K562 (cell line): ENCODE results near the gene CDKL1. TPM values are rescaled to one million over a fixed set of nuclear protein-coding genes. Genes with fewer than 3 reads are reported as not detected.

Experiments
- ATAC-seq: fragments of 200-7000 bp; cut with Tn5 transposase; 3 replicates; pipeline ENCODE4 v1.9.1; 2020; ENCODE audit warnings: moderate library complexity
- BruUV-seq: library from RNA; stranded (reverse); fragments of 400-500 nt; replicated peaks from 2 replicates; lab custom pipeline; 2021; lab: Mats Ljungman, UMichigan
- CTCF ChIA-PET: fragments of 300-600 bp; formaldehyde crosslinking; extraction: SDS; loops from one replicate; lab custom pipeline; 2021; ENCODE audit warnings: low intra/inter-chr PET ratio; lab: Yijun Ruan, JAX
- POLR2A ChIA-PET: fragments of 300-600, 350-650 bp; sonication (Branson Sonifier 250); formaldehyde crosslinking; extraction: SDS; loops from one replicate; lab custom pipeline; 2021; ENCODE audit warnings: antibody characterized with exemption, inconsistent platforms; lab: Yijun Ruan, JAX
- DNase-seq, 4 experiments: peaks; one replicate each; pipeline versions ENCODE4 v3.0.0 to v3.0.0-alpha.2; 2011 to 2018; ENCODE audit warnings: low spot score in 3 of 4, mixed read lengths in 3 of 4; ENCODE audit errors: extremely low read depth in 1 of 4
- FAIRE-seq: peaks from 2 replicates; lab custom pipeline; 2011; peaks lifted over from hg19 to GRCh38; lab: Jason Lieb, UNC
- H2AFZ ChIP-seq: 2 replicates; pipeline ENCODE4 v1.6.0; 2011; ENCODE audit warnings: low read depth, low read length, control low read depth, inconsistent platforms
- H3K27ac ChIP-seq: fragments of 200-600 bp; 3 replicates; pipeline ENCODE4 v1.8.0; 2011; ENCODE audit warnings: low read depth, mild to moderate bottlenecking, control low read depth, inconsistent platforms, low read length, moderate library complexity, mixed read lengths; ENCODE audit errors: extremely low read depth
- H3K27me3 ChIP-seq, 2 experiments: fragments of 300-600 bp in 1 of 2; 2 replicates in 1 of 2; 3 replicates in 1 of 2; pipeline versions ENCODE4 v1.6.0 to v1.8.0; 2011; ENCODE audit warnings: inconsistent platforms in 2 of 2, low read length in 2 of 2, mild to moderate bottlenecking in 1 of 2, mixed read lengths in 1 of 2, moderate library complexity in 1 of 2; ENCODE audit not compliant: control insufficient read depth in 2 of 2, insufficient read depth in 2 of 2
- H3K36me3 ChIP-seq: fragments of 300-600 bp; 3 replicates; pipeline ENCODE4 v1.8.0; 2011; ENCODE audit warnings: mild to moderate bottlenecking, low read length, inconsistent platforms; ENCODE audit not compliant: control insufficient read depth, insufficient read depth
- H3K4me1 ChIP-seq, 2 experiments: fragments of 200-600 bp in 1 of 2; replicated peaks in 1 of 2; 2 replicates in 1 of 2; 3 replicates in 1 of 2; pipeline versions ENCODE4 v1.5.1 to v1.8.0; 2011; ENCODE audit warnings: inconsistent platforms in 2 of 2, low read length in 2 of 2, mild to moderate bottlenecking in 1 of 2, mixed read lengths in 1 of 2, moderate library complexity in 1 of 2; ENCODE audit not compliant: control insufficient read depth in 2 of 2, insufficient read depth in 2 of 2
- H3K4me2 ChIP-seq: 2 replicates; pipeline ENCODE4 v1.6.1; 2011; ENCODE audit warnings: low read length, control low read depth, inconsistent platforms, mixed read lengths; ENCODE audit not compliant: insufficient read depth
- H3K4me3 ChIP-seq: fragments of 200-600 bp; sonication (generic), shearing (Covaris generic); 2 replicates; pipeline ENCODE4 v1.5.1; 2016; ENCODE audit warnings: control low read depth, inconsistent platforms
- H3K79me2 ChIP-seq: fragments of 200-600 bp; 3 replicates; pipeline ENCODE4 v1.8.0; 2011; ENCODE audit warnings: low read length, inconsistent platforms; ENCODE audit not compliant: control insufficient read depth, insufficient read depth
- H3K9ac ChIP-seq, 2 experiments: 2 replicates each; pipeline versions ENCODE4 v1.6.0 to v1.6.1; 2011; ENCODE audit warnings: low read depth in 2 of 2, low read length in 2 of 2, control low read depth in 1 of 2, inconsistent platforms in 1 of 2, mild to moderate bottlenecking in 1 of 2, mixed read lengths in 1 of 2; ENCODE audit not compliant: insufficient read depth in 1 of 2
- H3K9me1 ChIP-seq: one replicate; pipeline ENCODE4 v1.6.0; 2011; ENCODE audit warnings: inconsistent platforms, mild to moderate bottlenecking, low read length, moderate library complexity; ENCODE audit not compliant: control insufficient read depth, insufficient read depth
- H3K9me3 ChIP-seq: replicated peaks from 2 replicates; pipeline ENCODE4 v1.5.1; 2011; ENCODE audit warnings: low read depth, low read length, inconsistent platforms; ENCODE audit not compliant: control insufficient read depth, insufficient read depth
- H4K20me1 ChIP-seq: replicated peaks from 2 replicates; pipeline ENCODE4 v1.6.1; 2011; ENCODE audit warnings: low read length, inconsistent platforms, mixed read lengths; ENCODE audit not compliant: control insufficient read depth, insufficient read depth
- PHB2 ChIP-seq: fragments of 450-650 bp; IDR thresholded peaks from 2 replicates; pipeline ENCODE4 v1.6.1; 2017; ENCODE audit warnings: low read depth
- SIX5 ChIP-seq, 2 experiments: IDR thresholded peaks; 2 replicates each; pipeline ENCODE4 v1.6.1; 2011; ENCODE audit warnings: low read length in 2 of 2, borderline replicate concordance in 1 of 2, low read depth in 1 of 2, mild to moderate bottlenecking in 1 of 2, moderate library complexity in 1 of 2; ENCODE audit not compliant: insufficient read depth in 1 of 2
- SMAD4 ChIP-seq: fragments of 250-450 bp; sonication (Bioruptor Pico); conservative IDR thresholded peaks from 2 replicates; pipeline ENCODE4 v1.8.0; 2021; ENCODE audit warnings: inconsistent platforms, mild to moderate bottlenecking, moderate library complexity
- ZNF282 ChIP-seq: sonication (generic); formaldehyde crosslinking; IDR thresholded peaks from 2 replicates; pipeline ENCODE4 v1.8.1; 2023; ENCODE audit warnings: missing genetic modification reagents
- WGBS: fragments of 100-300 bp; shearing (Covaris generic); methylation state at CpG from one replicate; pipeline ENCODE4 v1.1.6; 2016; ENCODE audit warnings: low coverage, mixed read lengths; ENCODE audit not compliant: insufficient coverage; ENCODE audit errors: missing lambda C conversion rate; 5-methylcytosine and 5-hydroxymethylcytosine counted together
- in situ Hi-C: fragments of 300-500 bp; cut with MboI; formaldehyde crosslinking; loops from 4 replicates; pipeline ENCODE4 v1.15.0; 2018; ENCODE audit warnings: inconsistent platforms, mixed read lengths
- intact Hi-C: fragments of 100-400 bp; cut with micrococcal nuclease; formaldehyde crosslinking; loops from 2 replicates; pipeline ENCODE4 v1.14.2; 2022
- polyA plus RNA-seq, 8 experiments: library from polyadenylated mRNA; depleted of rRNA in 4 of 8; stranded (reverse) in 5 of 8; unstranded in 3 of 8; fragments of >200 nt; fragmentation: Nextera tagmentation in 2 of 8; fragmentation: Illumina TruSeq in 1 of 8; extraction: Ambion mirVana in 2 of 8; extraction: Trizol in 1 of 8; gene quantifications; 2 replicates each; pipeline versions ENCODE4 v1.2.1 to v1.2.3, GENCODE V29; 2011 to 2014; ENCODE audit warnings: inconsistent platforms in 1 of 8, missing spikeins in 1 of 8
- total RNA-seq, 7 experiments: library from RNA; depleted of rRNA in 6 of 7; stranded (reverse); fragments of >200 nt in 6 of 7; fragmentation: Illumina TruSeq in 2 of 7; extraction: Trizol in 2 of 7; gene quantifications; 2 replicates each; pipeline versions ENCODE4 v1.2.1 to v1.2.3, GENCODE V29; 2011 to 2021; ENCODE audit warnings: low replicate concordance in 1 of 7
- TF ChIP-seq, protein P1 (sequence below), 2 experiments: fragments of 150-350 bp in 1 of 2; IDR thresholded peaks; 2 replicates each; pipeline ENCODE4 v1.6.1; 2012 to 2016; ENCODE audit warnings: low read depth in 2 of 2, low read length in 2 of 2, mild to moderate bottlenecking in 1 of 2, moderate library complexity in 1 of 2
- TF ChIP-seq, protein P2 (sequence below): fragments of 250-450 bp; sonication (Bioruptor Pico); IDR thresholded peaks from 2 replicates; pipeline ENCODE4 v1.8.0; 2022; ENCODE audit warnings: inconsistent platforms

The CDKL1 gene
- total and polyA plus RNA-seq, 9 of the 15 experiments (the other 6 are each of a cell fraction or from before 2014, with no cell fraction given), result 2.3 to 35.0 (median 7.5) TPM

DNA sequence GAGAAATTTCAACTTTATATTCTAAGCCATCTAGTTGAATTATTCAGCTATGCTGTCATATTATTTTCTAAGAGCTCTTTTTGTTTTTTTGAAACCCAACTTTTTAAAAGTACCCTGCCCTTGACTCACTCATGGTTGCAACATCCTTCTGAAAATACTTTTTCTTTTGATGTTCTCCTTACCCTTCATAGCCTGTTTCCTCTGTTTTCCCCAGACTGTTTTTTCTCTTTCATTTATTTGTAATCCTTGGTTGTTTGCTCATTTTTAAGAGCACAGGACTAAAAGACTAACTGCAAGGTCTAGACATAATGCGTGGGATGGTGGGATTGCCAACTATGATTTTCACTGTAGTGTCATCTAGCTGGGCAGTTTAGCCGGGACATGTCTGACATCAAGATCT is 21.2 kb upstream of the CDKL1 start:
- H3K4me2 ChIP-seq, result no peak overlapping the region
- TF ChIP-seq ZNF282 (CRISPR knock-in tag), result no peak
- TF ChIP-seq, protein P1, sequence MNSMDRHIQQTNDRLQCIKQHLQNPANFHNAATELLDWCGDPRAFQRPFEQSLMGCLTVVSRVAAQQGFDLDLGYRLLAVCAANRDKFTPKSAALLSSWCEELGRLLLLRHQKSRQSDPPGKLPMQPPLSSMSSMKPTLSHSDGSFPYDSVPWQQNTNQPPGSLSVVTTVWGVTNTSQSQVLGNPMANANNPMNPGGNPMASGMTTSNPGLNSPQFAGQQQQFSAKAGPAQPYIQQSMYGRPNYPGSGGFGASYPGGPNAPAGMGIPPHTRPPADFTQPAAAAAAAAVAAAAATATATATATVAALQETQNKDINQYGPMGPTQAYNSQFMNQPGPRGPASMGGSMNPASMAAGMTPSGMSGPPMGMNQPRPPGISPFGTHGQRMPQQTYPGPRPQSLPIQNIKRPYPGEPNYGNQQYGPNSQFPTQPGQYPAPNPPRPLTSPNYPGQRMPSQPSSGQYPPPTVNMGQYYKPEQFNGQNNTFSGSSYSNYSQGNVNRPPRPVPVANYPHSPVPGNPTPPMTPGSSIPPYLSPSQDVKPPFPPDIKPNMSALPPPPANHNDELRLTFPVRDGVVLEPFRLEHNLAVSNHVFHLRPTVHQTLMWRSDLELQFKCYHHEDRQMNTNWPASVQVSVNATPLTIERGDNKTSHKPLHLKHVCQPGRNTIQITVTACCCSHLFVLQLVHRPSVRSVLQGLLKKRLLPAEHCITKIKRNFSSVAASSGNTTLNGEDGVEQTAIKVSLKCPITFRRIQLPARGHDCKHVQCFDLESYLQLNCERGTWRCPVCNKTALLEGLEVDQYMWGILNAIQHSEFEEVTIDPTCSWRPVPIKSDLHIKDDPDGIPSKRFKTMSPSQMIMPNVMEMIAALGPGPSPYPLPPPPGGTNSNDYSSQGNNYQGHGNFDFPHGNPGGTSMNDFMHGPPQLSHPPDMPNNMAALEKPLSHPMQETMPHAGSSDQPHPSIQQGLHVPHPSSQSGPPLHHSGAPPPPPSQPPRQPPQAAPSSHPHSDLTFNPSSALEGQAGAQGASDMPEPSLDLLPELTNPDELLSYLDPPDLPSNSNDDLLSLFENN (IDR thresholded peaks at IDR 0.05; ENCODE audit: low read depth in 2 of 2, low read length in 2 of 2), result no peak
- TF ChIP-seq PHB2, result no peak
- TF ChIP-seq SIX5 (IDR thresholded peaks at IDR 0.05; ENCODE audit: borderline replicate concordance in 1 of 2, insufficient read depth in 1 of 2, low read depth in 1 of 2, low read length in 2 of 2), result no peak
- TF ChIP-seq, protein P2, sequence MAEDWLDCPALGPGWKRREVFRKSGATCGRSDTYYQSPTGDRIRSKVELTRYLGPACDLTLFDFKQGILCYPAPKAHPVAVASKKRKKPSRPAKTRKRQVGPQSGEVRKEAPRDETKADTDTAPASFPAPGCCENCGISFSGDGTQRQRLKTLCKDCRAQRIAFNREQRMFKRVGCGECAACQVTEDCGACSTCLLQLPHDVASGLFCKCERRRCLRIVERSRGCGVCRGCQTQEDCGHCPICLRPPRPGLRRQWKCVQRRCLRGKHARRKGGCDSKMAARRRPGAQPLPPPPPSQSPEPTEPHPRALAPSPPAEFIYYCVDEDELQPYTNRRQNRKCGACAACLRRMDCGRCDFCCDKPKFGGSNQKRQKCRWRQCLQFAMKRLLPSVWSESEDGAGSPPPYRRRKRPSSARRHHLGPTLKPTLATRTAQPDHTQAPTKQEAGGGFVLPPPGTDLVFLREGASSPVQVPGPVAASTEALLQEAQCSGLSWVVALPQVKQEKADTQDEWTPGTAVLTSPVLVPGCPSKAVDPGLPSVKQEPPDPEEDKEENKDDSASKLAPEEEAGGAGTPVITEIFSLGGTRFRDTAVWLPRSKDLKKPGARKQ (CRISPR knock-in tag), result no peak
- TF ChIP-seq SMAD4 (CRISPR knock-in tag), result no peak
- DNase-seq (no peak), FAIRE-seq (no peak), ATAC-seq (no peak)
- no peaks in the 10 kb centered on the region for H3K9me1 ChIP-seq
- H3K4me3 ChIP-seq, result no peak overlapping the region
- no peaks in the 10 kb centered on the region for H3K79me2 ChIP-seq
- no peaks in the 10 kb centered on the region for H4K20me1 ChIP-seq
- no TSS peak for BruUV-seq
- no peaks in the 10 kb centered on the region for H3K4me1 ChIP-seq
- no peak overlapping the region for H2AFZ ChIP-seq
- H3K36me3 ChIP-seq, result peaks cover 20% of the 10 kb centered on the region; the same call in 1 of the 3 replicates
- in situ Hi-C loops, result no loop called here
- H3K27me3 ChIP-seq, result no peaks in the 10 kb centered on the region
- H3K9ac ChIP-seq, result no peak overlapping the region
- CTCF ChIA-PET, result no interaction called here
- POLR2A ChIA-PET, result no interaction called here
- H3K27ac ChIP-seq, result no peak overlapping the region
- H3K9me3 ChIP-seq, result no peaks in the 10 kb centered on the region
- whole genome bisulfite sequencing, result 100% methylated on average over 2 of the region's 2 CpGs
- intact Hi-C loops, result no loop called here
